Immature natural killer cell (primary cell): Measurements from ENCODE around the gene ATG5. TPM values are rescaled to one million over a fixed set of nuclear protein-coding genes. Genes with fewer than 3 reads are reported as not detected.

Source experiments
- DNase-seq, 3 donors: peaks; one replicate each; pipeline ENCODE4 v3.0.0; 2022; ENCODE audit warnings: mixed read lengths in 1 of 3
- H3K27ac Mint-ChIP-seq, 6 donors: one replicate each; pipeline ENCODE4 v1.8.0; 2020; ENCODE audit warnings: mixed read lengths in 6 of 6, mild to moderate bottlenecking in 5 of 6, inconsistent platforms in 4 of 6, moderate library complexity in 3 of 6
- H3K27me3 Mint-ChIP-seq, 3 donors: one replicate each; pipeline ENCODE4 v1.8.0; 2020 to 2021; ENCODE audit warnings: low read depth in 3 of 3, mild to moderate bottlenecking in 3 of 3, mixed read lengths in 3 of 3, moderate library complexity in 3 of 3, inconsistent platforms in 1 of 3
- H3K36me3 Mint-ChIP-seq, 3 donors: one replicate each; pipeline ENCODE4 v1.8.0; 2020; ENCODE audit warnings: mixed read lengths in 3 of 3, inconsistent platforms in 2 of 3, mild to moderate bottlenecking in 2 of 3
- H3K4me1 Mint-ChIP-seq, 2 donors: one replicate each; pipeline ENCODE4 v1.8.0; 2020; ENCODE audit warnings: inconsistent platforms in 2 of 2, mild to moderate bottlenecking in 2 of 2, mixed read lengths in 2 of 2, moderate library complexity in 1 of 2
- H3K4me3 Mint-ChIP-seq, 5 donors: one replicate each; pipeline ENCODE4 v1.8.0; 2020; ENCODE audit warnings: mild to moderate bottlenecking in 5 of 5, mixed read lengths in 5 of 5, inconsistent platforms in 3 of 5, moderate library complexity in 3 of 5
- H3K9me3 Mint-ChIP-seq, 6 donors: one replicate each; pipeline ENCODE4 v1.8.0; 2020; ENCODE audit warnings: mild to moderate bottlenecking in 6 of 6, mixed read lengths in 6 of 6, inconsistent platforms in 4 of 6, moderate library complexity in 3 of 6
- polyA plus RNA-seq, 3 donors: library from polyadenylated mRNA; unstranded; fragments of 300-500 nt; fragmentation: Illumina TruSeq; gene quantifications; one replicate each; pipeline ENCODE4 v1.2.3, GENCODE V29; 2021

The ATG5 gene
- polyA plus RNA-seq, 3 donors from 2014 or later = 37.7 to 41.9 (median 41.7) TPM

GRCh38 chr6:106138151-106138550 is 187.4 kb downstream of the ATG5 start:
- DNase-seq = no peak
- peaks cover 0 to 2% (median 2%) of the 10 kb centered on the region in 3 donors for H3K27me3 Mint-ChIP-seq
- peaks cover 29 to 35% of the 10 kb centered on the region in 2 donors for H3K4me1 Mint-ChIP-seq
- no peak overlapping the region for H3K4me3 Mint-ChIP-seq
- H3K36me3 Mint-ChIP-seq = no peaks in the 10 kb centered on the region
- H3K9me3 Mint-ChIP-seq = no peaks in the 10 kb centered on the region
- H3K27ac Mint-ChIP-seq = no peak overlapping the region

- H3K4me1 Mint-ChIP-seq = peaks cover 16 to 22% of the 10 kb centered on the region in 2 donors
- no peak overlapping the region for H3K27ac Mint-ChIP-seq
- H3K36me3 Mint-ChIP-seq = no peaks in the 10 kb centered on the region
- DNase-seq = no peak
- peaks cover 0 to 2% (median 0%) of the 10 kb centered on the region in 3 donors for H3K27me3 Mint-ChIP-seq
- no peak overlapping the region for H3K4me3 Mint-ChIP-seq
- H3K9me3 Mint-ChIP-seq = no peaks in the 10 kb centered on the region
Observed at GRCh38 chr6:106136845-106137244, 188.7 kb downstream of the ATG5 start.

- Mint-ChIP-seq H3K36me3 (no peaks in the 10 kb centered on the region), H3K27ac (no peak overlapping the region), H3K4me3 (no peak overlapping the region), H3K4me1 (peaks cover 8 to 14% of the 10 kb centered on the region in 2 donors), H3K9me3 (no peaks in the 10 kb centered on the region), H3K27me3 (peaks cover 0 to 2% (median 0%) of the 10 kb centered on the region in 3 donors)
- no peak for DNase-seq
Observed at GRCh38 chr6:106135911-106136571, 189.5 kb downstream of the ATG5 start.

GRCh38 chr6:106134906-106135634 is 190.5 kb downstream of the ATG5 start:
- peak overlapping the region in 1 of 5 donors; percentile 47 for H3K4me3 Mint-ChIP-seq
- no peaks in the 10 kb centered on the region for H3K9me3 Mint-ChIP-seq
- H3K4me1 Mint-ChIP-seq = peaks cover 2 to 9% of the 10 kb centered on the region in 2 donors
- no peak for DNase-seq
- H3K27me3 Mint-ChIP-seq = peaks cover 0 to 2% (median 0%) of the 10 kb centered on the region in 3 donors
- peak overlapping the region in 1 of 6 donors; percentile 57 for H3K27ac Mint-ChIP-seq
- H3K36me3 Mint-ChIP-seq = no peaks in the 10 kb centered on the region

Other genes starting within 250 kb of the ATG5 start
- gene PRDM1, start 239.4 kb downstream of the ATG5 start, polyA plus RNA-seq = 10 to 100 TPM; 25.3 to 77.0 (median 33.0) TPM
- 1 to 10 TPM in 2 of 3 donors, under 1 TPM in 1; 0.42 to 8.4 (median 3.2) TPM for gene CRYBG1, start 35.0 kb upstream of the ATG5 start, polyA plus RNA-seq